ENCODE data around the gene CYP24A1.

The CYP24A1 gene

DNA sequence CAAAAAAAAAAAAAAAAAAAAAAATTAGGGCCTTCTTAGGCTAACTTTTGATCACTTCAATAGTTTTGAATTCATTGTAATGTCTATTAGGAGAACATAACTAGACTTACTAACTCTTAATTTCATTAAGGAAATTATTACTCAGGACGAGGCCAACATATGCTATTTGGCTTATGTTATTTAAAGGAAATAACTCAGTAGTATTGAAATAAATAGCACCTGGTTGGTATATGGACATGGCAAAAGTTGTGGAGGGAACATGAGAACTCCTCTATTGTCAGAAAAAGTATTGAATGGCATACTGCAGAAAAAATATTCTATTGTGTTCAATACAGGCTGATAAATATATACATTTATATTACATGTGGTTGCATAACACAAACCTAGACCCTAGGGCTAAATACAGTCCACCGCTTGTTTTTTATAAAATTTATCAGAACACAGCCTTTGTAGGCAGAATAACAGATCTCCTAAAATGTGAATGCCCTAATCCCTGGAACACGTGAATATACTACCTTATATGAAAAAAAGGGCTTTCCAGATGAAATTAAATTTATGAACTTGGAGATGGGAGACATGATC, 18.0 kb downstream of the CYP24A1 start:
- no peak for DNase-seq

DNA sequence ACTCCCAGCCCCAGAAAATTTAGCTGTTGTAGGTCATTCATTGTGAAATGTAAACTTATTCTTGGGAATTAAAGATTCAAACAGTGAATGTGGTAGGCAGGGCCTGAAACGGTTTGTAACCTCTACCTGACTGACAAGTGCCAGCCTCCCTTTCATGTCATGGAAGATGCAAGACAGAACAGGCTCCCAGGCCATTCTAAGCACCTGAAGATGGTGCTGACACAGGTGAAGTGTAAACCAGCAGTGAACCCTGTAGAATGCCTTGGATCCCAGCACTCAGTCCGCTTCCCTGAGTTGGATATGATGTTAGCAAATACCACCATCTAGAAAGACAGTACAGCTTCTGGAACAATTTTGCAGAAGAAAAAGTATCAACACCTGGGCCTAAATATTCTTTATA, 19.3 kb downstream of the CYP24A1 start:
- no peak for DNase-seq

DNA sequence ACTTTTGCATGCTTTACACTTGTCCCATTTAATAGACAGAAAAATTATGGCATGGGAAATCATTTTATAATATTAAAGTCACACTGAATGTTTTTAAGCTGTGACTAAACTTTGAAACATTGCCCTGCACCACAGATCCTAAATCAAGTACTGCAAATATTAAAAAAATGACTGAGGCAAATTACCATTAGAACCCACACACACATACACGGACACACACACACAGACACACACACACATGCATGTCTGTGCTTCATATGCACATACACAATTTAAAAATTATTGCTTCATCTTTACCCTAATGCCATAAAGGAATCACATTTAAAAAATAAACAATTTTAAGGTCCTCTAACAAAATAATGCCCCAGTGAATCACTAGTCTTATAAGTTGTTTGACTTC, 19.9 kb downstream of the CYP24A1 start:
- DNase-seq: no peak

DNA sequence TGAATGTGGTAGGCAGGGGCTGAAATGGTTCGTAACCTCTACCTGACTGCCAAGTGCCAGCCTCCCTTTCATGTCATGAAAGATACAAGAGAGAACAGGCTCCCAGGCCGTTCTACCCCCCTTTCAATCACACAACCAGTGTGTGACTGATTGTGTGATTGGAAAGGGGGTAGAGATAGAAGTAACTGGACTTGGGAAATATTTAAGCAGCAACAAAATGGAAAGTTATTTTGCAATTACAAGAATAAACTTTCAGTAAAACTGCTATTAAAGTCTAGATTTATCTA, 20.8 kb downstream of the CYP24A1 start:
- DNase-seq: no peak

DNA sequence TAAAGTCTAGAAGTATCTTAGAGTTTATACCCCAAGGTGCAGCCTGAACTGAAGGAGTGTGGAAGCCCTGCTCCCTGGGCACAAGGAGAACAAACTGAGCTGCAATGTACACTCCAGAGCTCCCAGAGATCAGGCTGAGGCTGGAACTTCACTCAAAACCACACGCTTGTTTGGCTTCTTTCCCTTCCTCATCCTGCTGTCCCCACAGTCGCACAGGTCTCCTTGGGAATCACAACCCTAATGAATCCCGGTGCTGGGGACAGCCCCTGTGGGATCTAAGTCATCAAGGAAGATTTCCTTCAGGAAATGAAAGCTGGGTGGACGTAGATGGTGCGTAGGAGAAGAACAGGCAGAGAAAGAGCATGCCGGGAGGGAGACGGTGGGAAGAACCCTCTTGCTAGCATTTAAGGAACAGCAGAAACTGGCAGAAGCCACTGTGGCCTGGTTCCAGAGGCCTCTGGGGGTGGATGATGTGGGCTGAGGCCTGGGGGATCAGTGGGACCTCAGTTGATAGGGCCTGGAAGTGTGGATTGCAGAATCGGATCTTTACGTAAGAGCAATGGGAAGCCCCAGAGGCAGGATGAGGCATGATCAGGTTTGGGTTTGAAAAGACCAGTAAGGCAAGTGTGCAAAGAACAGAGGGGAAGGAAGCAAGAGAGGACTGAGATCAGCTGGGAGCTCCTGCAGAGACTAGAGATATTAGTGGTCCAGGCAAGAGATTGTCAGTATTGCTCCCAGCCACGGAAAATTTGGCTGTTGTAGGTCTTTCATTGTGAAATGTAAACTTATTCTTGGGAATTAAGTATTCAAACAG, 21.4 kb downstream of the CYP24A1 start:
- no peak for DNase-seq

DNA sequence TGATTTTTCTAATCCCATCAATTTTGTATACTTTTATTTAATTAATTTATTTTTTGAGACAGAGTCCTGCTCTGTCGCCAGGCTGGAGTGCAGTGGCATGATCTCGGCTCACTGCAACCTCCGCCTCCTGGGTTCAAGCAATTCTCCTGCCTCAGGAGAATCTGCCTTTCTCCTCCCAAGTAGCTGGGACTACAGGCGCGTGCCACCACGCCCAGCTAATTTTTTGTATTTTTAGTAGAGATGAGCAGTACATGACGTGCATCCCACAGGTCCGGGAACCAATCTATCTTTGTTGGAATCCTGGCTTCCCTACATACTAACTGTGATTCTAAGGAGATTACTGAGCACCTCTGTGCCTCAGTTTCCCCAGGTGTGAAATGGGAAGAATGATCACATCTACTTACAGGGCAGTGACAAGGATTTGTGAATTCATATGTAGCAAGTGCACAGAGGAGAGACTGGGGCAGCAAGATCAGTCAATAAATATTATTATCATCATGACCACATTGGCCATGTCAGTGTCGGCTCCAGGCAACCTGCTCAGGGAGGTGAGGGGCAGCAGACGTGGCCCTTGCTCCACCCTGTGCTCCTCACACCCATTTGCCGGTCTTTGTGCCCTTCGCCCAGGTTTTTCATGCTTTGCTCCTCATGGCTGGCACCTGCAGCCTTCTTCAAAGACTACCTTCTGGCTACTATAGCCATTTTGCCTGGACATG, 22.1 kb downstream of the CYP24A1 start:
- DNase-seq: no peak

DNA sequence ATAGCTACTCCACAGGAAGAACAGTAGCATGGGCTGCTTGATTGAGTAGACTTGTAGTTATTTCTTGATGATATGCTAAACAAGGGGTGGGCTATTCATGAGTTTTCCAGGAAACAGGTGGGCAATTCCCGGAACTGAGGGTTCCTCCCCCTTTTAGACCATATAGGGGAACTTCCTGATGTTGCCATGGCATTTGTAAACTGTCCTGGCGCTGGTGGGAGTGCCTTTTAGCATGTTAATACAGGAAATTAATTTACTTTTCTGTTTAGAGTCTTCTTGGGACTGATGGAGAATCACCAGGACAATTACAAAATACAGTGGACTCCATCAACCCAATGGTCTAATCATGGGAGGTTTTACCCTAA, 22.7 kb downstream of the CYP24A1 start:
- no peak for DNase-seq

DNA sequence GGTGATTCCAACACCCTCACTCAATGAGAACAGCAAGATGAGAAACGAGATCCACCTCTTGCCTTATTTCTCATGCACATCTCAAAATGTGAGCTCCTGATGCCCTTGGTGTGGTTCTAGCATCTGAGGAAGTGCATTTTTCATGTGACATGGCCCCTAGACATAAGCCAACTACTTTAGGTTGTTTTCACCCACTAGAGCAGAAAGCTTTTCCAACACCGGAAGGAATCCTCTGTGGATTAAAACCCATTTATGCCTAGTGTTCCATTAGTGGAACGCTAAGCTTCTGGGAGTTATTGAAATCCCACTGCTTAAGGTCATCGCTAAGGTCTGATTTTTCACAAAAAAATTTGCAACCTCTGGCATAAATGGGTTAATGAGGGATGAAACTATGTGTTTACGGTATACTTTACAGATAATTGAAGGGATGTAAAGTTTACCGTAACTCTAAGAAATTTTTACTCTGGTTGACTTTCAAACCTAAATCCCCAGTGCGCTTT, 24.0 kb downstream of the CYP24A1 start:
- no peak for DNase-seq

DNA sequence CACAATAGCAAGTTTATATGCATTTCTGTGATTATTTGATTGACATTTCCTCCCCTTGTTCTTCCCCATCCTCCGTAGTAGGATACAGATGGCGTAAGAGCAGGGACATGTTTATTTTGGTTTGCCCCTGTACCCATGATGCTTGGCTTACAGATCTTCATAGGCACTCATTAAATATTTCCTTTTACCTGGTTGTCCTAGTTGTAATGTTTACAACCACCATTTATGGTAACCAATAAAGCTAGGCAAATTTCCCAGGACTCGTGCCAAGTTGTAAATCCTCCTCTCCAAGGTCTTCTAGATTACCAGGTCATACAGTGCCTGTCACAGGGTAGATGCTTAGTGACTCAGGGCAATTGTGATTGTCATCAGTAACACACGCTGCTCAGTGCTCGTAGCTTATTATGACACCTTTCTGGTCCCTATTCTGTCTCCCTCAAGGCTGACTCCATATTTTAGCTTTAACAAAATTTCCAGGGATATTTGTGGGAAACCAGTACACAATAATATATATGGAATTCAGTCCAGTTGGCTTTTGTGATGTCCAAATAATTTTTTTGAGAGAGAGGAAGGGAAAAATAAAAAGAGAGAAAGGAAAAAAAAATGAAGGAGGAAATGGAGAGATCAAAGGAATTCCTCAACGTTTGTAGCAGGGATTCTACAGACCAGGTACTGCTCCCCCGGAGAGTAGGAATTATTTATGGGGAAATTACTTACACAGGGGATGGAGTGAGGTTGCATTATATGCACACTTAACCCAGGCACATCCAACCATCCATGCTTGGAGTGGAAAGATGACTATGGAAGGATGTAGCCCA, 24.6 kb downstream of the CYP24A1 start:
- no peak for DNase-seq

DNA sequence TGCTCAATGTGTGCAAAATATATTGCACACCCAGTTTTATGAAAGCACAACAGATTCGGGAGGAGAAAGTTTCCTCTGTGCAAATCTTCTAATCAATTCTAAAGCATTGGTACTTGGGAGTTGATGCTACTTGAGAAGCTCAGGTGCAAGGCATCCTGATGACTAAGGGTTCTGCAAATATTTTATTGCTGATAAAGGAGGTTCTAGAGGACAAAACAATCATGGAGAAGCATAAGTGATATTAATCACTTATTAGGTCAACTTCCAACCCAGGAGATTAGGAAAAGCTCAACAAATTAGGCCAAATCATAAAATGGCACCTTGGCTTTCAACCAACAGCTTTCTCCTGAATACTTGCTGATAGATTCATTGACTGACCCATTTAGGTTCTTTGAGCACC, 27.1 kb downstream of the CYP24A1 start:
- no peak for DNase-seq

DNA sequence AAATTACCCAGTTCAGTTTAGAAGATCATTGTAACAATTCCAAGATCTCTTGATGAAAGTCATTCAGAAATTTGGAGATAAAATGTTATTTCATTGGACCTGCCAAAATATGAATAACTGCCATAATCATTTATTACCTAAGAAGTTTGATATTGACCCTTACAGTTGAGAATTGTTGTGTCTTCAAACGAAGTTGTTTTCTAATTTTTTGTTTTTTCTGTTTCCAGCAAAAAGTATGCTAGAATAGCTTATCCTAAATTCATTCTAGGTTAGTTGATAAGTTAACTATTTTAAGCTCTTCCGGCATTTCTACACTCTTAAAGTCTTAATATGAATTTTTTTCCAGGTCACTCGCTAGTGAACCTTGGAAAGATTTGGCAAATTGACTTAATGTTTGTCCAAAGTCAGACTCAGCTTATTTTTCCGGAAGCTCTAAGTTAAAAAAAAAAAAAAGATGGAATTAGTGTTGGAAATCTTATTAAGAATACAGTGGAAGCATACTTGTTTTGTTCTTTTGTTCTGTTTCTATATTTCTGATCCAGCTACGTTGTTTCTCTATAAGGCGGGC, 28.9 kb downstream of the CYP24A1 start:
- DNase-seq: no peak

DNA sequence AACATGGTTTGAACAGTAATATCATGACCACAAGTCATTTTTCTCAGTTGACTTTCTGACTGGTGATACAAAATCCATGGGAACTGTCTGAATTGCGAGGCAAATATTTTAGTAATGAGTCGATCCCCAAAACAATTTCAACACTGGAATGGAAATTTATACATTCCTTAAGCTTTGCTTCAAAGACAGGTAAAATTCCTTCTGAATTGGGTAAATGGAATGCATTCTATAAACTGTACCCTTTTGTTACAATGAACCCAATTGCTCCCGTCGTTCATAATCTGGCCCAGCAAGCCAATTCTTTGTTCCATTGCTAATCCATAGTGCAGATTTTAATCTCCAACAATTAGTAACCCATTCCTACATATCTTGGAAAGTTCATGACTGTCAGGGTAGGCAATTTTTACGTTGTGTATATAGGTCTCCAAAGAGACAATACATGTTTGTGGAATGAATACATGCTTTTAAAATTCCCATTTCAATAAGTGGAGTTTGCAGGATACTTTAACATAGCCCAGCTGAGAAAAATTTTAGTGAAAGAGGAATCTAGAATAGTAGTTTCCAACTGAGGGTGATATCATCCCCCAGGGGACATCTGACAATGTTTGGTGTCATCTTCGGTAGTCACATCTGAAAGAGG, 32.7 kb downstream of the CYP24A1 start:
- DNase-seq: no peak

DNA sequence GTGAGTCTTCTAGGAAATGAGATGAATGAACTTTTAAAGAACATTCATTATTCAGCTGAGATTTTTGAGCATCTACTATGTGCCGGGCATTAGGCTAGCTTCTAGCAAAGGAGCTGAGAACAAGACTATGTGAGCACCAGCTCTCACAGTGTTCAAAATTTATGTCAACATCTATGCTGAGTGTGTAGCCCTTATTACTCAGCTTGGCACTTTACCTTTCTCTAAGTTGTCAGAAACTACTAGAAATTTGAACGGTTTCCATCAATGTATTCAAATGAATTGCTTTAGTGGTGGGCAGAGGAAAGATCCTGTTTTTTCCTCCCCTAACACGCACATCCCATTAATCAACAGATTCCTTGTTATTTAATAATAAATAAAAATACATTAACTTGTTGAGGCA, 33.3 kb downstream of the CYP24A1 start:
- no peak for DNase-seq

DNA sequence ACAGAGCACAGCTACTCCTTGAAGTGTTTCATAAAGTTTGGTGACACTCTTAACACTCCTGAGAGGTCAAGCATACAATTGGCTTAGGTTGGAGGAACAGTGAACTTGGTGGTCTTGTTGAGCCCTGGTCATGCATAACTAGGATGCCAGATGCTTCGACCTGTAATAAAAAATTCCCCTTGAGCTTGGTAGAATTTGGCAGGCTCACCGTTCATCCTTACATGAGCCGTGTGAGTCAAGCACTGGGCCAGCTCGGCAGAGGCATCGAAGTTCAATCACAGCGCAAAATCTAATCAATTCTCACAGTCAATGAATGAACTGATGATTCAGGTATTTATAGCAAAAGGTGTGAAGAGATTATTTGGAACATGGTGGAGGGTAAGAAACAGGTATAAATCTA, 33.7 kb downstream of the CYP24A1 start:
- DNase-seq: no peak

DNA sequence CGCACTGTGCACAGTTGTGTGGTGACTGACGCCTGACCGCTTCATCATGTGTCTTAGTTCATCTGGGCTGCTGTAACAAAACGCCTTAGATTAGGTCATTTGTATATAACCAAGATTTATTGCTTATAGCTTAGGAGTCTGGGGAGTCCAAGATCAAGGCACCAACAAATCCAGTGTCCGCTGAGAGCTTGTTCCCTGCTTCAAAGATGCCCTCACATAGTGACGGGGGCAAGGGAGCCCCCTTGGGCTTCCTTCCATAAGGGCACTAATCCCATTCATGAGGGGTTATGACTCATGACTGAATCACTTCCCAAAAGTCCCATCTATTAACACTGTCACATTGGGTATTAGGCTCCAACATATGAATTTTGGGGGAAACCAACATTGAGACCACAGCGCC, 34.6 kb downstream of the CYP24A1 start:
- no peak for DNase-seq

DNA sequence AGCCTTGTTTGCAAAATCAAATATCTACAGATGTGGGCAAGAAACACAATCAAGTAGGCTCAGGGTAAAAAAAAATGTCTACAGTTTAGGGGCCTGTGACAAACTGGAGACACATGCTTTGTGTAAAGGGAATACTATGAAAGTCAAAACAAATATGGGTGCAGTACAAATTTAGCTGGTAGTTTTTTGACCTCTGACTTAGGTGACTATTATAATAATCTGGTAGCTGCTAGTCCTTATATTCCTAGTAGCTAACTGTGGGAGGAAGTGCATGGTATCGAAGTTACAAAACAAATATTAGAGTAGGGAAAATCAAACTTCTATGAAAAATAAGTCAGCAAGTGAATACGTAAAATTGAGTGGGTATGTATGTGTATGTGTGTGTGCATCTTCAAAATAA, 35.4 kb downstream of the CYP24A1 start:
- DNase-seq: no peak

DNA sequence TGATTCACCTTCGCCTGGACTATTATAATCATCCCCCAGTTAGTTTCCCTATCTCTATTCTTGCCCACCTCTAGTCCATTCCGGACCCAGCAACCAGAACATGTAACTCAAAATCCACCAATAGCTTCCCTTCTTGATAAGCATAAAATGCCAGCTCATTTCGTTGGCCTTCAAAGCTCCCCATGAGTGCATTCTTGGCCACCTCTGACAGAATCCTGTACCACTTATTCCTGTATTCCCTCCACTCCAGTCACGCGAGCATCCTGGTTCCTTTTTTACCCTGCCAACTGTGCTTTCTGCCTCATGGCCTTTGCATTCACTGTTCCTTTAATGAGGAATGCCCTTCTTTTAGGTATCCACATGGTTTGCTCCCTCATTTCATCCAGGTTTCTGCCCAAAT, 36.7 kb downstream of the CYP24A1 start:
- no peak for DNase-seq

DNA sequence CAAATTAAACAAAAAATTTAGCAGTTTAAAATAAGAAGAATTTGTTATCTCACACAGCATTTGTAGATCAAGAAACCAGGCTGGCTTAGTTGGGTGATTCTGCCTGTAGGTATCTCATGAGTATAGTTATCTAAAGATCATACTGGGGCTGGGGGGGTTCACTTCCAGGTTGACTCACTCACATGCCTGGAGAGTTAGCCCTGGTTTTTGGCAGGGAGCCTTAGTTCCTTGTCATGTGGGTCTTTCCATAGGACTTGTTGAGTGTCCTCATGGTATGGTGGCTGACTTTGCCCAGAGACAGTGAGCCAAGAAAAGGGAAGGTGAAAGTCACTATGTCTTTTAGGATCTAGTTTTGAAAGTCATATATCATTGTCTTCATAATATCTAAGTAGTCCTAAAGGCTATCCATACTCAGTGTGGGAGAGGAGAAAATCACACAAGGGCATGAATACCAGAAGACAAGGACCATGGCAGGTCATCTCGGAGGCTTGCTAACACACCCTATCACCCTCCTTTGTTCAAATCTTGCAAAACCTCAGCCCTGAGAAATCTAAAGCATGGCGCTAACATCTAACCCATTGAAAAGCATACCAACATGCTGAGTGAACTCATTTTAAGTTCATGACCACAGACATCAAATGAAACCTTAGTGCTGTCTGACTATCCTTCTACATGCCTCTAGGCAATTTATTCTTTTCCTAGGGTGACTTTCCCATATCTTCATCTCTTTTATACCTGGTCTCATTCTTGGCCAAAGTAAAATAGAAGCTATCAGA, 39.2 kb downstream of the CYP24A1 start:
- DNase-seq: no peak

DNA sequence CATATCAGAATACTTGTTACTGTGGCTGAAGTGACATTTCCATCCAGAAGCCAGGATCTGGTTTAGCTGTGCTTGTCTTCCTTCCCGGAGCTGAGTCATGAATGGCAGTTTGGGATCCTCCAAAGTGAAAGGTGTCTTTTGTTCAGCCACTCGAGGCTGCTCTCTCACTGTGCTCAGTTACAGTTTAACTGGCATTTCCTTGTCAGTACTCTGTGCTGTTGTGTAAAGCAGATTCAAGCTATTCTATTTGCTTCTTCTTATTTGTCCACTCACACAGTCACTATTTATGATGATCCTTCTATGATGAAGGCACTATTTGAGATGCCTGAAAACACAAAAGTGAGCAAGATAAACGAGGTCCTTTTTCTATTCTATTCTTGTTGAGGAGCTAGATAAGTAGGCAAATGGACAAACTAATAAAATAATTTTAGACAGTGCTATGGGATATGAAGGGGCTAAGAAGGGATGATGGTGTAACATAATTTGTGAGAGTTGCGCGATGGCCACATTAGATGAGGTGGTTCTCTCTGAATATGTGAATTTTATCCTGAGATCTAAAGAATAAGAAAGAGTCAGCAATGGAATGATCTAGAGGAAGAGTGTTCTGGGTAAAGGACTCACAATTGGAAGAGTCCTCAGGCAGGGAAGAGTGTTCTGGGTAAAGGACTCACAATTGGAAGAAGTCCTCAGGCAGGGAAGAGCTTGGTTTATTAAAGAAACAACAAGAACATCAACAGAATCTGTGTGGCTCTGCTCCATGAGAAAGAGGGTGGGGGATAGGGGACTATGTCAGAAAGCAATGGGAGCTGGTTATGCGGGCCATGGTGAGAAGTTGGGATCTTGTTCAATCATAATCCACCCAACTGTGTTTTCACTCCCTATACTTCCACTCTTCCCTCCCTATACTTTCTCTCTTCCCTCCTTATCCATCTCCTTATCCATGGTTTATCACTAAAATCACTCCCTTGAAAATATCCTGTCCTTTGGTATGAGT, 40.1 kb downstream of the CYP24A1 start:
- DNase-seq: no peak
